Measurements from ENCODE around the gene ZBTB7B. TPM values are rescaled to one million over a fixed set of nuclear protein-coding genes. Genes with fewer than 3 reads are reported as not detected.

The ZBTB7B gene
- total and polyA plus RNA-seq, 9 of the 15 experiments (the other 6 are each of a cell fraction or from before 2014, with no cell fraction given) = 0.04 to 46.5 (median 15.2) TPM

DNA sequence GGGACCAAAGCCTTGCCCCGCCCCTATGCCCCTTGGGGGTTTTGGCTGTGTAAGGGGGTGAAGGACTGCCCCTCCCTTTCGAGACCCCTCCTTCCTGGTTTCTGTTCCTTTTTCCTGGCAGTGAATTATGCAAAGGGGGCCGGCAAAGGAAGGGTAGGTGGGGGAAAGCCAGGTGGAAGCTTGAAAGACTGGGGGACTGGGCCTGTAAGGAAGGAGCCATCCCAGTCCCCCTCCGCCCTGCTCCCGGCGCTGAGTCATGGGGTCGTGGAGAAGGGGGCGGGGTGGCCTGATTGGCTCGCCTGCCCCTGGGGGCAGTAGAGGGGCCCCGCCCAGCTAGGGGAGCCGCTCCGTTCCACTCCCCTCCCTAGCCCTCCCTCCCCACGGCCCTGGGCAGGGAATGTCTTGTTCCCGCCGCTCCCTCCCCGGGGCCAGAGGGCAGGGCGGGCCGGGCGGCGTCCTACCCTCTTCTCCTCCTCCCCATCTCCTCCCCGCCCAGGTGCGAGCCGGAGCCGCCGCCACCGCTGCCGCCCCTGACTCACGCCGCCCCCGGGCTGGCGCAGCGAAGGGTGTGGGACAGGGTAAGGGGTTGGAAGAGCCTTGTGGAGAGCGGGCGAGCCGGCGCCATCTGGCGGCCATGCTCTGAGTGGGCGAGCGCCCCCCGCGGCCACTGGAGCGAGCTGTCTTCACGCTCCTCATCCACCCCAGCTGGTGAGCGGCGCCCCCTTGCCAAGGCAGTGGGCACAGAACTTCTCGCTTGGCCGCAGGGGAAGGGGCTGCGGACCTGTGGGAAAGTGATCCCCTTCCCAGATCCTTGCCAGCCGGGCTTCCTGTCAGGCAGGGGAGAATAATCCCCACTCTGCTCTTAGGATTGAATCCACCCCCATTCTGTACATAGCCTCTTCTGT, 14.7 kb downstream of the ZBTB7B start (continued):
- TF ChIP-seq, protein P1, sequence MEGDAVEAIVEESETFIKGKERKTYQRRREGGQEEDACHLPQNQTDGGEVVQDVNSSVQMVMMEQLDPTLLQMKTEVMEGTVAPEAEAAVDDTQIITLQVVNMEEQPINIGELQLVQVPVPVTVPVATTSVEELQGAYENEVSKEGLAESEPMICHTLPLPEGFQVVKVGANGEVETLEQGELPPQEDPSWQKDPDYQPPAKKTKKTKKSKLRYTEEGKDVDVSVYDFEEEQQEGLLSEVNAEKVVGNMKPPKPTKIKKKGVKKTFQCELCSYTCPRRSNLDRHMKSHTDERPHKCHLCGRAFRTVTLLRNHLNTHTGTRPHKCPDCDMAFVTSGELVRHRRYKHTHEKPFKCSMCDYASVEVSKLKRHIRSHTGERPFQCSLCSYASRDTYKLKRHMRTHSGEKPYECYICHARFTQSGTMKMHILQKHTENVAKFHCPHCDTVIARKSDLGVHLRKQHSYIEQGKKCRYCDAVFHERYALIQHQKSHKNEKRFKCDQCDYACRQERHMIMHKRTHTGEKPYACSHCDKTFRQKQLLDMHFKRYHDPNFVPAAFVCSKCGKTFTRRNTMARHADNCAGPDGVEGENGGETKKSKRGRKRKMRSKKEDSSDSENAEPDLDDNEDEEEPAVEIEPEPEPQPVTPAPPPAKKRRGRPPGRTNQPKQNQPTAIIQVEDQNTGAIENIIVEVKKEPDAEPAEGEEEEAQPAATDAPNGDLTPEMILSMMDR (IDR thresholded peaks at IDR 0.05 in 2 of 3, conservative IDR thresholded peaks at IDR 0.05 in 1 of 3; ENCODE audit: insufficient read depth in 2 of 3, low read depth in 1 of 3, low read length in 3 of 3) = peak; percentile 100
- TF ChIP-seq, protein P2, sequence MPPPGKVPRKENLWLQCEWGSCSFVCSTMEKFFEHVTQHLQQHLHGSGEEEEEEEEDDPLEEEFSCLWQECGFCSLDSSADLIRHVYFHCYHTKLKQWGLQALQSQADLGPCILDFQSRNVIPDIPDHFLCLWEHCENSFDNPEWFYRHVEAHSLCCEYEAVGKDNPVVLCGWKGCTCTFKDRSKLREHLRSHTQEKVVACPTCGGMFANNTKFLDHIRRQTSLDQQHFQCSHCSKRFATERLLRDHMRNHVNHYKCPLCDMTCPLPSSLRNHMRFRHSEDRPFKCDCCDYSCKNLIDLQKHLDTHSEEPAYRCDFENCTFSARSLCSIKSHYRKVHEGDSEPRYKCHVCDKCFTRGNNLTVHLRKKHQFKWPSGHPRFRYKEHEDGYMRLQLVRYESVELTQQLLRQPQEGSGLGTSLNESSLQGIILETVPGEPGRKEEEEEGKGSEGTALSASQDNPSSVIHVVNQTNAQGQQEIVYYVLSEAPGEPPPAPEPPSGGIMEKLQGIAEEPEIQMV (tag; conservative IDR thresholded peaks at IDR 0.05; ENCODE audit: low read depth) = no peak
- TF ChIP-seq MCM3 (IDR thresholded peaks at IDR 0.05) (no peak), ETV6 (IDR thresholded peaks at IDR 0.05; ENCODE audit: borderline replicate concordance in 1 of 2, low read depth in 2 of 2, low read length in 1 of 2) (0 out of 4 replicates have a peak, but pooled peaks of 1 of the 2 experiments have one; percentile 55), ETV6 (CRISPR knock-in tag; IDR thresholded peaks at IDR 0.05; ENCODE audit: borderline replicate concordance) (no peak), PCBP2 (IDR thresholded peaks at IDR 0.05; ENCODE audit: low read depth, low read length, poor library complexity, severe bottlenecking) (no peak), HMGN3 (IDR thresholded peaks at IDR 0.05; ENCODE audit: borderline replicate concordance, extremely low read depth, insufficient read length, low read depth, low read length) (peak; percentile 97), NFE2 (IDR thresholded peaks at IDR 0.05; ENCODE audit: low read depth) (peak; percentile 78; the same call in 1 of the 2 replicates), SMARCC2 (IDR thresholded peaks at IDR 0.05; ENCODE audit: low read depth) (no peak), DMBX1 (CRISPR knock-in tag; IDR thresholded peaks at IDR 0.05; ENCODE audit: borderline replicate concordance) (no peak), PYGO2 (tag; IDR thresholded peaks at IDR 0.05) (no peak), CREB1 (IDR thresholded peaks at IDR 0.05) (peak; percentile 39), CREB1 (CRISPR knock-in tag; IDR thresholded peaks at IDR 0.05) (peak; percentile 70), XRCC4 (IDR thresholded peaks at IDR 0.05; ENCODE audit: extremely low read depth, insufficient read depth, insufficient read length) (no peak), SNIP1 (IDR thresholded peaks at IDR 0.05; ENCODE audit: low read depth) (no peak), ARHGAP35 (IDR thresholded peaks at IDR 0.05; ENCODE audit: partially characterized antibody) (no peak), ELF2 (CRISPR knock-in tag; IDR thresholded peaks at IDR 0.05) (peak; percentile 74), GATAD2A (IDR thresholded peaks at IDR 0.05) (peak; percentile 88), ZSCAN32 (CRISPR knock-in tag; IDR thresholded peaks at IDR 0.05) (no peak)
- TF ChIP-seq, protein P3, sequence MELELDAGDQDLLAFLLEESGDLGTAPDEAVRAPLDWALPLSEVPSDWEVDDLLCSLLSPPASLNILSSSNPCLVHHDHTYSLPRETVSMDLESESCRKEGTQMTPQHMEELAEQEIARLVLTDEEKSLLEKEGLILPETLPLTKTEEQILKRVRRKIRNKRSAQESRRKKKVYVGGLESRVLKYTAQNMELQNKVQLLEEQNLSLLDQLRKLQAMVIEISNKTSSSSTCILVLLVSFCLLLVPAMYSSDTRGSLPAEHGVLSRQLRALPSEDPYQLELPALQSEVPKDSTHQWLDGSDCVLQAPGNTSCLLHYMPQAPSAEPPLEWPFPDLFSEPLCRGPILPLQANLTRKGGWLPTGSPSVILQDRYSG (tag; conservative IDR thresholded peaks at IDR 0.05; ENCODE audit: low read depth) = no peak
- TF ChIP-seq, protein P4, sequence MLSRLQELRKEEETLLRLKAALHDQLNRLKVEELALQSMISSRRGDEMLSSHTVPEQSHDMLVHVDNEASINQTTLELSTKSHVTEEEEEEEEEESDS (CRISPR knock-in tag; IDR thresholded peaks at IDR 0.05) = no peak
- TF ChIP-seq, protein P5, sequence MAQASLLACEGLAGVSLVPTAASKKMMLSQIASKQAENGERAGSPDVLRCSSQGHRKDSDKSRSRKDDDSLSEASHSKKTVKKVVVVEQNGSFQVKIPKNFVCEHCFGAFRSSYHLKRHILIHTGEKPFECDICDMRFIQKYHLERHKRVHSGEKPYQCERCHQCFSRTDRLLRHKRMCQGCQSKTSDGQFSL (CRISPR knock-in tag; IDR thresholded peaks at IDR 0.05) = peak; percentile 72
- TF ChIP-seq, protein P5 (tag; IDR thresholded peaks at IDR 0.05) = no peak

Data from K562 (cell line).